Natural killer cell (primary cell): ENCODE results near the gene EAF1. TPM values are rescaled to one million over a fixed set of nuclear protein-coding genes. Genes with fewer than 3 reads are reported as not detected.

Experiments
- ATAC-seq, 3 donors: fragments of 150-1000 bp in 2 of 3; fragments of 200-7000 bp in 1 of 3; cut with Tn5 transposase; 1 replicate in 1 of 3; 2 replicates in 2 of 3; pipeline ENCODE4 v1.10.0; 2021; ENCODE audit warnings: mild to moderate bottlenecking in 2 of 3, moderate library complexity in 2 of 3
- DNase-seq, 2 donors: peaks; one replicate each; pipeline versions ENCODE4 v3.0.0 to v3.0.0-alpha.2; 2013 to 2021; ENCODE audit warnings: mixed read lengths in 1 of 2
- H3K27ac ChIP-seq: one replicate; pipeline ENCODE4 v1.5.1; 2013; ENCODE audit warnings: mild to moderate bottlenecking, low read length
- H3K27me3 ChIP-seq: one replicate; pipeline ENCODE4 v1.6.1; 2013; ENCODE audit warnings: low read length; ENCODE audit not compliant: control insufficient read depth, insufficient read depth
- H3K36me3 ChIP-seq: one replicate; pipeline ENCODE4 v1.6.1; 2013; ENCODE audit warnings: low read length; ENCODE audit not compliant: control insufficient read depth, insufficient read depth
- H3K4me1 ChIP-seq: one replicate; pipeline ENCODE4 v1.6.1; 2013; ENCODE audit warnings: low read length; ENCODE audit not compliant: control insufficient read depth, insufficient read depth
- H3K4me3 ChIP-seq: one replicate; pipeline ENCODE4 v1.5.1; 2013; ENCODE audit warnings: low read length
- H3K9me3 ChIP-seq: one replicate; pipeline ENCODE4 v1.6.1; 2013; ENCODE audit warnings: low read length; ENCODE audit not compliant: control insufficient read depth, insufficient read depth
- H3K27ac Mint-ChIP-seq, 2 donors: one replicate each; pipeline ENCODE4 v1.8.0; 2022; ENCODE audit warnings: mild to moderate bottlenecking in 2 of 2, mixed read lengths in 2 of 2, moderate library complexity in 1 of 2
- H3K27me3 Mint-ChIP-seq, 2 donors: one replicate each; pipeline ENCODE4 v1.8.0; 2022; ENCODE audit warnings: low read depth in 2 of 2, mixed read lengths in 2 of 2
- H3K36me3 Mint-ChIP-seq: one replicate; pipeline ENCODE4 v1.8.0; 2022; ENCODE audit warnings: mixed read lengths
- H3K4me1 Mint-ChIP-seq, 2 donors: one replicate each; pipeline ENCODE4 v1.8.0; 2022; ENCODE audit warnings: mixed read lengths in 2 of 2
- H3K4me3 Mint-ChIP-seq: one replicate; pipeline ENCODE4 v1.8.0; 2022; ENCODE audit warnings: mild to moderate bottlenecking, moderate library complexity, mixed read lengths
- H3K9me3 Mint-ChIP-seq, 2 donors: one replicate each; pipeline ENCODE4 v1.8.0; 2022; ENCODE audit warnings: mixed read lengths in 2 of 2
- CTCF ChIP-seq: fragments of 200-600 bp; IDR thresholded peaks from one replicate; pipeline ENCODE4 v1.8.0; 2022; ENCODE audit warnings: antibody characterized with exemption
- WGBS: methylation state at CpG from one replicate; pipeline ENCODE4 v1.1.7; 2013; ENCODE audit warnings: missing lambda C conversion rate; ENCODE audit not compliant: insufficient coverage; 5-methylcytosine and 5-hydroxymethylcytosine counted together
- intact Hi-C: fragments of 100-400 bp; cut with micrococcal nuclease; formaldehyde crosslinking; loops from one replicate; pipeline ENCODE4 v1.14.2; 2022
- total RNA-seq, 4 donors: library from RNA; stranded (reverse); fragments of 120-200 nt in 1 of 4; gene quantifications; one replicate each; pipeline versions ENCODE4 v1.2.3 to v1.2.4, GENCODE V29; 2013 to 2022

The EAF1 gene
- total RNA-seq, 3 donors from 2014 or later (not counting 1 experiment from before 2014, with no cell fraction given) = 39.7 to 45.8 (median 41.5) TPM

DNA sequence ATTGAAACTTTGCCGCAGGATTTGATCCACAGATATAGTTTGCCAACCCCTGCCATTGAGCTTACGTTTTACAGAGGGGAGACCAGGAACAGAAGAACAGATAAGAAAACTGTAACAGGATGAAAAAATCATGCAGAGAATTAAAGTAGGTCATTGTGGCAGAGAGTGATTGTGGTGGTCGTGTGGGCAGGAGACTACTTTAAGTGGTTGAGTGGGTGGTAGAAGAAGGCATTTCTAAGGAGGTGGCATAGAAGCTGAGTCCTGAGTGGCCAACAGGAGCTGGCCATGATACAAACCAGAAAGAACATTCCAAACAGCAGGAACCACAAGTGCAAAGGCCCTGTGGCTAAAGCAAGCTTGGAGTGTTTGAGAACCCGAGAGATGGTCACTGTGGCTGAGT lies 59.6 kb downstream of the EAF1 start:
- Histone ChIP-seq H3K4me1 (peaks cover 10% of the 10 kb centered on the region), H3K27me3 (no peaks in the 10 kb centered on the region), H3K36me3 (peaks cover 21% of the 10 kb centered on the region), H3K27ac (no peak overlapping the region), H3K4me3 (no peak overlapping the region), H3K9me3 (no peaks in the 10 kb centered on the region)
- Mint-ChIP-seq H3K27me3 (no peaks in the 10 kb centered on the region), H3K36me3 (peaks cover 10% of the 10 kb centered on the region), H3K27ac (peak overlapping the region; percentile 12 to 55), H3K4me3 (peak overlapping the region; percentile 32), H3K9me3 (no peaks in the 10 kb centered on the region), H3K4me1 (peaks cover 55 to 69% of the 10 kb centered on the region in 2 donors)
- ATAC-seq = peak in 1 of 3 donors; percentile 44
- no peak for DNase-seq
- 59% methylated on average over 4 of the region's 4 CpGs for WGBS
- TF ChIP-seq CTCF = no peak
- intact Hi-C loops = no loop called here

DNA sequence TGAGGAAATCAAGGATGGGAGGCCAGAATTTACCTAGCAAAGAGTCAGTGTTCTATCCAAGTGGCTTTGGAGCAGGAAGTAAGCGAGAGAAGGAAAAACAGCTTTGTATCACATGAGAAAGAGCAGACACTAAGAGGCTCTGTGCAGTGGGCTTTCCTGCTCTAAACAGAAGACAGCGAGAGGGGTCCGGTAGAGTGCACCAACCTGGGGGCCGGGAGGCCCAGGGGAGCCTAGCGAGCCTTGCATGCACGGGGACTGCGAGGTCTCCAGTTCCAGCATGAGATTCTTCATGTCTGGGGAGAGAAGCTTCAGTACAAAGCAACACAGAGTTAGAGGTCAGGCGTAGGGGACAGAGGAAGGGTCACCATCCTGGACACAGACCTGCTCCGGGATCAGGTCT lies 60.6 kb downstream of the EAF1 start:
- Mint-ChIP-seq H3K36me3 (peaks cover 10% of the 10 kb centered on the region), H3K27me3 (no peaks in the 10 kb centered on the region), H3K27ac (no peak overlapping the region), H3K4me1 (peaks cover 54 to 68% of the 10 kb centered on the region in 2 donors), H3K9me3 (no peaks in the 10 kb centered on the region), H3K4me3 (no peak overlapping the region)
- 98% methylated on average over 9 of the region's 9 CpGs for WGBS
- DNase-seq = no peak
- TF ChIP-seq CTCF = no peak
- Histone ChIP-seq H3K4me3 (no peak overlapping the region), H3K36me3 (peaks cover 21% of the 10 kb centered on the region), H3K9me3 (no peaks in the 10 kb centered on the region), H3K27ac (no peak overlapping the region), H3K27me3 (no peaks in the 10 kb centered on the region), H3K4me1 (peaks cover 10% of the 10 kb centered on the region)
- intact Hi-C loops = no loop called here
- no peak for ATAC-seq

GRCh38 chr3:15490158-15490557 lies 62.8 kb downstream of the EAF1 start:
- peak overlapping the region; percentile 37 to 59 for H3K27ac Mint-ChIP-seq
- Histone ChIP-seq H3K9me3 (no peaks in the 10 kb centered on the region), H3K27me3 (no peaks in the 10 kb centered on the region), H3K27ac (no peak overlapping the region), H3K4me3 (no peak overlapping the region), H3K4me1 (peaks cover 24% of the 10 kb centered on the region), H3K36me3 (peaks cover 21% of the 10 kb centered on the region)
- 100% methylated on average over 1 of the region's 2 CpGs for WGBS
- H3K9me3 Mint-ChIP-seq = no peaks in the 10 kb centered on the region
- H3K36me3 Mint-ChIP-seq = peaks cover 10% of the 10 kb centered on the region
- no peak overlapping the region for H3K4me3 Mint-ChIP-seq
- intact Hi-C loops = no loop called here
- peaks cover 55 to 71% of the 10 kb centered on the region in 2 donors for H3K4me1 Mint-ChIP-seq
- DNase-seq = no peak
- no peaks in the 10 kb centered on the region for H3K27me3 Mint-ChIP-seq
- no peak for ATAC-seq
- TF ChIP-seq CTCF = no peak

GRCh38 chr3:15491143-15491542 lies 63.7 kb downstream of the EAF1 start:
- Mint-ChIP-seq H3K9me3 (no peaks in the 10 kb centered on the region), H3K27me3 (no peaks in the 10 kb centered on the region), H3K4me1 (peaks cover 63 to 79% of the 10 kb centered on the region in 2 donors), H3K4me3 (no peak overlapping the region), H3K36me3 (peaks cover 10% of the 10 kb centered on the region), H3K27ac (peak overlapping the region in 1 of 2 donors; percentile 37)
- TF ChIP-seq CTCF = no peak
- Histone ChIP-seq H3K9me3 (no peaks in the 10 kb centered on the region), H3K36me3 (peaks cover 19% of the 10 kb centered on the region), H3K27me3 (no peaks in the 10 kb centered on the region), H3K4me1 (peaks cover 29% of the 10 kb centered on the region), H3K4me3 (no peak overlapping the region), H3K27ac (no peak overlapping the region)
- DNase-seq (no peak), ATAC-seq (no peak)
- intact Hi-C loops = no loop called here
- WGBS = 79% methylated on average over 8 of the region's 8 CpGs
